Adipose tissue (tissue), 3 donors: ENCODE measurements around the gene AQR. TPM values are rescaled to one million over a fixed set of nuclear protein-coding genes. Genes with fewer than 3 reads are reported as not detected.
A peak's percentile ranks its signal among the peaks of the same experiment; 100 is the strongest.

Experiments used
- H3K27ac ChIP-seq: one replicate; pipeline ENCODE4 v1.5.1; 2013; ENCODE audit warnings: low read depth, low read length
- WGBS, 3 donors: extraction: QIAGEN DNeasy Blood & Tissue Kit; methylation state at CpG; one replicate each; pipeline ENCODE4 v1.1.7; 2013; 5-methylcytosine and 5-hydroxymethylcytosine counted together
- polyA plus RNA-seq, 3 donors: library from polyadenylated mRNA; stranded (reverse); fragments of 200-250 nt; gene quantifications; one replicate each; pipeline ENCODE4 v1.2.3, GENCODE V29; 2013
- donor health status: healthy with polysubstance abuse.
- donor health status: Bipolar disorder and iron deficiency.
- donor health status: healthy.

Gene AQR
- polyA plus RNA-seq = 10 to 100 TPM in 1 of 3 donors, 1 to 10 TPM in 2; 4.5 to 13.3 (median 8.3) TPM

DNA sequence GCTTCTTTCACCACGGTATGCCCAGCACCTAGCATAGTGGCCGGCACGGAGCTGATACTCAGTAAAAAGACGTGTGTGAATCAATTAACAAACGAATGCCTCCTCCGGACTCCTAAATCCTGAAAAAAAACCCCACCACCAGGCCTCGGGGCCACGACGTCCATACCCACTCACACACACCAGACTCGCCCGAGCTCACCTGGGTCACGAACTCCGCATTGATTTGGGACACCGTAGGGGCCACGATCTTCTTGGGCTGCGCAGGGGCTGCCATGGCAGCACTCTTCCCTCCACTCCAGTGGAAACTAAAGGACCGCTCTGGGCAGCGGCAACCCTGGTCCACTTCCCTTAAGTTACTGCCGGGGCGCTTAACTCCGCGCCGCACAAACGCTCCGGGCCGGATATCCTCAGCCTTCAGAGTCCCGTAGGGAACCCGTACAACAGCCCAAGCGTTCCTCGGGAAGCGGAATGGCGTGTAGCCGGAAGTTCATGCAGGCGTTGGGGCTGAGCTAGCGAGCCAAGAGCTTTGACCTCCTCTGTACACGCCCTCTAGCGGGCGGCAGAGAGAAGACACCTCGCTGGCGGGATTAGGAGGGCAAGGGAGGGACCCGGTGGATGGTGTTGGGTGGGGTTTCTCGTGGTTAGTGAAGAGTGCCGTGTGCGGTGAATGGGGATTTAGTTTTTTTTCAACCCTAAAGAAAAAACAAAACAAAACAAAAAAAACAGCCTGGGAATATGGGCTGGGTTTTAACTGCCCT, at the start of gene AQR:
TSS of gene AQR (minus strand) at position 403 of the 758 bp plus-strand sequence. CDS start at position 274, 129 bp downstream.
- WGBS, 3 donors = 0 to 1% (median 1%) methylated on average over 44 of the region's 44 CpGs

GRCh38 chr15:35014241-35014640, 44.7 kb upstream of the AQR start:
- H3K27ac ChIP-seq = no peak overlapping the region

More for the DNA sequence above, at the start of gene AQR:
- no peak within 1 kb of the TSS for H3K27ac ChIP-seq

- H3K27ac ChIP-seq = no peak overlapping the region
- WGBS, 3 donors = 68 to 79% (median 74%) methylated on average over 4 of the region's 4 CpGs
These were observed 43.8 kb upstream of the AQR start for GRCh38 chr15:35013370-35013769.

- no peak overlapping the region for H3K27ac ChIP-seq
- WGBS, 3 donors = 89 to 94% (median 90%) methylated on average over 2 of the region's 2 CpGs
These were observed 37.9 kb upstream of the AQR start for GRCh38 chr15:35007397-35007796.

GRCh38 chr15:35005933-35006332, 36.4 kb upstream of the AQR start:
- WGBS, 3 donors = 89 to 95% (median 90%) methylated on average over 6 of the region's 6 CpGs
- no peak overlapping the region for H3K27ac ChIP-seq

GRCh38 chr15:35003928-35004327, 34.4 kb upstream of the AQR start:
- 35 to 74% (median 56%) methylated on average over 3 of the region's 3 CpGs for WGBS, 3 donors
- no peak overlapping the region for H3K27ac ChIP-seq

DNA sequence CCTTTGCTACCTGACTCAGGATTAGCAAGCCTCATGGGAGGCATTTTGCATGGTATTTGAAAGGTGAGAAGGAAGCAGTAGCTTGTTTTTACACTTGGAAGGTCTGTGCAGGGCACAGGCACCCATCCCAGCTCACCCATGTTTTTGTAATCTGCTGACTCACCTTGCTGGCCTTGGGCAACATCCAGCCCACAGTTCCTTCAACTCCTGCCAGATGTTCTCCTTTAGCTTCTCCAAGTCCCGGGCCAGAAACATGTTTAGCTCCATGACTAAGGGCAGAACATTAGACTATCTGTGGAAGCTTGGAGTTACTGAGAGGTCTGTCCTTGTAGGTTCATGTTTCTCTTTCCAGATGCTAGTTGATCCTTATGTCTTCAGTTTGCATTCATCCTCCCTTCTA, 31.0 kb upstream of the AQR start:
- WGBS, 3 donors = 25 to 46% (median 29%) methylated on average over 1 of the region's 1 CpG
- no peak overlapping the region for H3K27ac ChIP-seq

DNA sequence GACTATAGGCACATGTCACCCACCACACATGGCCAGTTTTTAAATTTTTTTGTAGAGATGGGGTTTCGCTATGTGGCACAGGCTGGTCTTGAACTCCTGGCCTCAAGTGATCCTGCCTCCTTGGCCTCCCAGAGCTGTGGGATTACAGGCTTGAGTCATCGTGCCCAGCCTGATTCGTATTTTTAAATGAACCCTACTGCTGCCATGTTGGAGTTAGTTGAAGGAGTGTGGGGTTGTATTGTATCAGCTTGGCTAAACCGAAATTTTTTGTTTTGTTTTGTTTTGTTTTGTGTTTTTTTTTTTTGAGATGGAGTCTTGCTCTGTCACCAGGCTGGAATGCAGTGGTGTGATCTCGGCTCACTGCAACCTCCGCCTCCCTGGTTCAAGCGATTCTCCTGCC, 30.4 kb upstream of the AQR start:
- 89 to 96% (median 95%) methylated on average over 7 of the region's 7 CpGs for WGBS, 3 donors
- H3K27ac ChIP-seq = no peak overlapping the region

- no peak overlapping the region for H3K27ac ChIP-seq
- 71 to 88% (median 72%) methylated on average over 1 of the region's 1 CpG for WGBS, 3 donors
These were observed 25.4 kb upstream of the AQR start for GRCh38 chr15:34994925-34995324.

GRCh38 chr15:34993877-34994276, 24.3 kb upstream of the AQR start:
- 83 to 91% (median 91%) methylated on average over 4 of the region's 4 CpGs for WGBS, 3 donors
- no peak overlapping the region for H3K27ac ChIP-seq

- no peak overlapping the region for H3K27ac ChIP-seq
- 69 to 91% (median 91%) methylated on average over 6 of the region's 6 CpGs for WGBS, 3 donors
These were observed 23.9 kb upstream of the AQR start for GRCh38 chr15:34993412-34993811.

GRCh38 chr15:34988027-34988902, 18.7 kb upstream of the AQR start, which contains the start of gene ZNF770:
ZNF770 (minus strand) TSS chr15:34988287; CDS start chr15:34983434, 4,853 bp downstream.
- WGBS, 3 donors = 0 to 1% (median 0%) methylated on average over 60 of the region's 60 CpGs
- peak within 1 kb of the TSS; percentile 61 for H3K27ac ChIP-seq

DNA sequence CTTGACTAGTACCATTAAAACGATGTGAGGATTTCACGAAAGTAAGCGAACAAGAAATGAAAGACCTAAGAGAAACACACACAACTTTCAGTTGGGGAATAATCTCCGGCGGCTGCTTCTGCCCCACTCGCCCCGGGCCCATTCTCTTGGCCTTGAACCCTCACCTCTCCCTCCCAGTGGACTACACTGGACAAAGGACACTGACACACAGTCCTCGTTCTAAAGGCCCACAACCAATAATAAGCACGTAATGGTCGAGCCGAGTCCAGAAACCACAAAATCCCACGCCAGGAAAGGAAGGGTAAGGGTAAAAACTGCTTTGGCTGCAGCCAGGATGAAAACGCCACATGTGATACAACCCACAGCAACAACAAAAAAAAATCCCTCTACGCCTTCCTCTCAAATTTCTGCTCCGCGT, 18.1 kb upstream of the AQR start:
- 0 to 1% (median 0%) methylated on average over 16 of the region's 16 CpGs for WGBS, 3 donors

DNA sequence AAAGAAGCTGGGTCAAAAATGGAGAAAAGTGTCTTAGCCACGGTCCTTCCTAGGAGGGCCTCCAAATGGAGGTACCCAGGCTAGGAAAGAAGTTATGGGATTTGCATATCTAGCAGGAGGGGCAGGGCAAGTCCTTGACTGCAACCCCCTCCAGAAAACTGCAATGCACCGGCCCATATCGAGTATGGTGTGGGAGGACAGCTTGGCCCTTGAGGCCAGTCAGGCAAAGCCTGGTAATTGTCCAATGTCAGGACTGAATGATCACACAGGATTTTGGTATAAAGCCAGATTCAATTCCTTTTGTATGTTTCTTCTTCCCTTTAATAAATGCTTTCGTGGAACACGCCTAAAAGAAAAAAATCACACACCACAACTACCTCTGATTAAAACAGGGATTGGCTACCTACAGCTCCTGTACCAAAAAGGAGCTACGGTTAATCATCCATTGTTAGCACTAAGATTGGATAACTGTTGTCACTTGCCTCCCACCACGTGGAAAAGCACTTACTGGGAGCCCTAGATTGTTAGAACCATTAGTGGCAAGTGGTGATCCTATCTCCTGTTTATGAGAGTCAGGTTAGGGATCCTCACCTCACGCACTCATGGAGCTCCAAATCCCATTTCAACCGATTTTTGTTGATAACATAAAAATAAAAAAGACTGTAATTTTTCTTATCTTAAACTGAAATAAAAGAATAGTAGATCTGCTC, 17.4 kb upstream of the AQR start:
- no peak overlapping the region for H3K27ac ChIP-seq
- WGBS, 3 donors = 15 to 29% (median 22%) methylated on average over 9 of the region's 9 CpGs

More for the DNA sequence above, 18.1 kb upstream of the AQR start:
- H3K27ac ChIP-seq = no peak overlapping the region

GRCh38 chr15:34986326-34986725, 16.8 kb upstream of the AQR start:
- no peak overlapping the region for H3K27ac ChIP-seq
- 80 to 89% (median 88%) methylated on average over 1 of the region's 1 CpG for WGBS, 3 donors

DNA sequence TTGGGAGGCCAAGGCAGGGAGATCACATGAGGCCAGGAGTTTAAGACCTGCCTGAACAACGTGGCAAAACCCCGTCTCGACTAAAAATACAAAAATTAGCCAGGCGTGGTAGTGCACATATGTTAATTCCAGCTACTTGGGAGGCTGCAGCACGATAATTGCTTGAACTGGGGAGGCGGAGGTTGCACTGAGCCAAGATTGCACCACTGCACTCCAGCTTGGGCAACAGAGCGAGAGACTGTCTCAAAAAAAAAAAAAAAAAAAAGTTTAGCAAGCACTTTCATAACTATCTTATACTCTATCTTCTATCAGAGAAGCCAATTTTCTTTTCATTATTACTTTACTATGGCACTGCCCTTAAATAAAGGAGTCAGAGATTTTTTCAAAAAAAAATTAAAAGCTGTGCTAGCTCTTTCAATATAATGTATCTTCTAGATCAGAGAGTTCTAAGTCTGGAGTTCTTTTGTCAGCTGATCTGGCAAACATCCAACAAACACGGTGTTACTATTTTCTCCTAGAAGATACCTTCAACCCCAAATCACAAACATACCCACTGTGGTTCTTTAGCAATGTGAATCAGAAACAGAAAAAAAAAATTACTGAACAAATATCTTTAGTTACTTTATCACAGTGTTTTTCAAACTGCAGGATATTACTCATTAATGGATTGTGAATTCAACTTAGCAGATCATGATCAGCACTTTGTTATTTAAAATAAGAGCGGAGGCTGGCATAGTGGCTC, 15.5 kb upstream of the AQR start:
- 46 to 67% (median 46%) methylated on average over 9 of the region's 9 CpGs for WGBS, 3 donors
- H3K27ac ChIP-seq = no peak overlapping the region

- WGBS, 3 donors = 94 to 95% (median 94%) methylated on average over 2 of the region's 2 CpGs
- H3K27ac ChIP-seq = no peak overlapping the region
These were observed 7.2 kb upstream of the AQR start for GRCh38 chr15:34976743-34977142.

- no peak overlapping the region for H3K27ac ChIP-seq
- WGBS, 3 donors = 96 to 97% (median 97%) methylated on average over 2 of the region's 2 CpGs
These were observed 6.5 kb upstream of the AQR start for GRCh38 chr15:34976073-34976472.
